GM23338 (cell line): ENCODE data around the gene SURF1. TPM values are rescaled to one million over a fixed set of nuclear protein-coding genes. Genes with fewer than 3 reads are reported as not detected.

ENCODE experiments used
- ATAC-seq: fragments of 200-7000 bp; cut with Tn5 transposase; 3 replicates; pipeline ENCODE4 v1.9.1; 2020
- DNase-seq: peaks from one replicate; pipeline ENCODE4 v3.0.0-alpha.2; 2015; ENCODE audit warnings: low spot score
- H2AFZ ChIP-seq: fragments of 200-600 bp; sonication (generic); 2 replicates; pipeline ENCODE4 v1.8.0; 2016; ENCODE audit warnings: antibody characterized with exemption, mild to moderate bottlenecking, moderate library complexity
- H3F3A ChIP-seq: fragments of 200-600 bp; sonication (generic); replicated peaks from 2 replicates; pipeline ENCODE4 v1.8.0; 2017; ENCODE audit warnings: antibody characterized with exemption, mixed run types, low read depth
- H3K27ac ChIP-seq: fragments of 200-600 bp; sonication (generic); 2 replicates; pipeline ENCODE4 v1.6.1; 2016; ENCODE audit warnings: low read depth
- H3K27me3 ChIP-seq: fragments of 200-600 bp; sonication (generic); 2 replicates; pipeline ENCODE4 v1.8.0; 2016; ENCODE audit warnings: mild to moderate bottlenecking, mixed run types, moderate library complexity; ENCODE audit not compliant: insufficient read depth
- H3K36me3 ChIP-seq: fragments of 200-600 bp; sonication (generic); 2 replicates; pipeline ENCODE4 v1.8.0; 2016; ENCODE audit warnings: mild to moderate bottlenecking; ENCODE audit not compliant: insufficient read depth
- H3K4me1 ChIP-seq: fragments of 200-600 bp; sonication (generic); 2 replicates; pipeline ENCODE4 v1.8.0; 2016; ENCODE audit warnings: mild to moderate bottlenecking, moderate library complexity; ENCODE audit not compliant: insufficient read depth
- H3K4me2 ChIP-seq: fragments of 200-600 bp; sonication (generic); 2 replicates; pipeline ENCODE4 v1.7.1; 2017; ENCODE audit warnings: mixed run types
- H3K4me3 ChIP-seq: fragments of 200-600 bp; sonication (generic); 2 replicates; pipeline ENCODE4 v1.6.1; 2016; ENCODE audit warnings: mixed run types
- H3K79me2 ChIP-seq: fragments of 200-600 bp; sonication (generic); replicated peaks from 2 replicates; pipeline ENCODE4 v1.8.0; 2017; ENCODE audit warnings: mild to moderate bottlenecking; ENCODE audit not compliant: insufficient read depth
- H3K9me2 ChIP-seq: fragments of 200-600 bp; sonication (generic); 2 replicates; pipeline ENCODE4 v1.8.0; 2017; ENCODE audit not compliant: insufficient read depth
- H4K20me1 ChIP-seq: fragments of 200-600 bp; sonication (generic); replicated peaks from 2 replicates; pipeline ENCODE4 v1.8.0; 2017; ENCODE audit warnings: mild to moderate bottlenecking; ENCODE audit not compliant: insufficient read depth
- H3K27ac Mint-ChIP-seq: 2 replicates; pipeline ENCODE4 v1.8.0; 2020; ENCODE audit warnings: inconsistent platforms, mild to moderate bottlenecking, moderate library complexity, mixed read lengths
- H3K27me3 Mint-ChIP-seq: 3 replicates; pipeline ENCODE4 v1.8.0; 2022; ENCODE audit warnings: low read depth, mild to moderate bottlenecking, moderate library complexity, mixed read lengths, inconsistent platforms; ENCODE audit not compliant: insufficient read depth, poor library complexity
- H3K36me3 Mint-ChIP-seq: 3 replicates; pipeline ENCODE4 v1.8.0; 2021; ENCODE audit warnings: low read depth, mild to moderate bottlenecking, inconsistent platforms, moderate library complexity, mixed read lengths
- H3K4me1 Mint-ChIP-seq: 3 replicates; pipeline ENCODE4 v1.8.0; 2020; ENCODE audit warnings: mild to moderate bottlenecking, inconsistent platforms, mixed read lengths
- H3K4me3 Mint-ChIP-seq: 3 replicates; pipeline ENCODE4 v1.8.0; 2021; ENCODE audit warnings: moderate library complexity, mild to moderate bottlenecking, inconsistent platforms, mixed read lengths
- H3K9me3 Mint-ChIP-seq: 3 replicates; pipeline ENCODE4 v1.8.0; 2020; ENCODE audit warnings: moderate library complexity, mild to moderate bottlenecking, inconsistent platforms, mixed read lengths
- CREB1 ChIP-seq: fragments of 250-450 bp; sonication (Bioruptor Pico); IDR thresholded peaks from 2 replicates; pipeline ENCODE4 v1.5.0; 2020; ENCODE audit warnings: low read depth, mild to moderate bottlenecking, moderate library complexity
- CTCF ChIP-seq, 2 experiments: fragments of 200-600 bp in 1 of 2; sonication (generic) in 1 of 2; conservative IDR thresholded peaks; 2 replicates each; pipeline versions ENCODE4 v1.5.1 to v1.6.1; 2016 to 2017; ENCODE audit warnings: antibody characterized with exemption in 2 of 2, low read depth in 2 of 2, mild to moderate bottlenecking in 2 of 2, moderate library complexity in 1 of 2
- EZH2 ChIP-seq: fragments of 200-600 bp; sonication (generic); IDR thresholded peaks from one replicate; pipeline ENCODE4 v1.8.0; 2017; ENCODE audit warnings: antibody characterized with exemption, mild to moderate bottlenecking, low read depth; ENCODE audit not compliant: unreplicated experiment
- EZH2phosphoT487 ChIP-seq: fragments of 200-600 bp; sonication (generic); IDR thresholded peaks from one replicate; pipeline ENCODE4 v1.8.1; 2018; ENCODE audit warnings: antibody characterized with exemption; ENCODE audit not compliant: unreplicated experiment
- JUNB ChIP-seq: IDR thresholded peaks from one replicate; pipeline ENCODE4 v1.6.1; 2016; ENCODE audit warnings: antibody characterized with exemption; ENCODE audit not compliant: unreplicated experiment
- NANOG ChIP-seq: IDR thresholded peaks from 2 replicates; pipeline ENCODE4 v1.6.1; 2016; ENCODE audit warnings: antibody characterized with exemption, borderline replicate concordance
- POLR2AphosphoS5 ChIP-seq: IDR thresholded peaks from 2 replicates; pipeline ENCODE4 v1.6.1; 2016; ENCODE audit warnings: antibody characterized with exemption, low read depth
- REST ChIP-seq: IDR thresholded peaks from one replicate; pipeline ENCODE4 v1.6.1; 2018; ENCODE audit warnings: antibody characterized with exemption; ENCODE audit not compliant: unreplicated experiment
- STAT1 ChIP-seq: IDR thresholded peaks from one replicate; pipeline ENCODE4 v1.6.1; 2016; ENCODE audit warnings: antibody characterized with exemption; ENCODE audit not compliant: unreplicated experiment
- ZNF331 ChIP-seq: fragments of 250-450 bp; sonication (Bioruptor Pico); IDR thresholded peaks from 2 replicates; pipeline ENCODE4 v1.5.0; 2020; ENCODE audit warnings: low read depth, mild to moderate bottlenecking, moderate library complexity
- polyA plus RNA-seq: library from polyadenylated mRNA; unstranded; fragments of >200 nt; fragmentation: Nextera tagmentation; extraction: Ambion mirVana; gene quantifications from 2 replicates; pipeline ENCODE4 v1.2.1, GENCODE V29; 2016
- total RNA-seq: library from RNA; depleted of rRNA; stranded (reverse); fragments of >200 nt; shearing (Covaris generic); gene quantifications from 2 replicates; pipeline ENCODE4 v1.2.3, GENCODE V29; 2014
- TF ChIP-seq, protein P1 (sequence below): IDR thresholded peaks from 2 replicates; pipeline ENCODE4 v1.6.1; 2016; ENCODE audit warnings: antibody characterized with exemption

Gene SURF1
- total and polyA plus RNA-seq, 2 experiments from 2014 or later: 39.1 to 52.6 TPM

DNA sequence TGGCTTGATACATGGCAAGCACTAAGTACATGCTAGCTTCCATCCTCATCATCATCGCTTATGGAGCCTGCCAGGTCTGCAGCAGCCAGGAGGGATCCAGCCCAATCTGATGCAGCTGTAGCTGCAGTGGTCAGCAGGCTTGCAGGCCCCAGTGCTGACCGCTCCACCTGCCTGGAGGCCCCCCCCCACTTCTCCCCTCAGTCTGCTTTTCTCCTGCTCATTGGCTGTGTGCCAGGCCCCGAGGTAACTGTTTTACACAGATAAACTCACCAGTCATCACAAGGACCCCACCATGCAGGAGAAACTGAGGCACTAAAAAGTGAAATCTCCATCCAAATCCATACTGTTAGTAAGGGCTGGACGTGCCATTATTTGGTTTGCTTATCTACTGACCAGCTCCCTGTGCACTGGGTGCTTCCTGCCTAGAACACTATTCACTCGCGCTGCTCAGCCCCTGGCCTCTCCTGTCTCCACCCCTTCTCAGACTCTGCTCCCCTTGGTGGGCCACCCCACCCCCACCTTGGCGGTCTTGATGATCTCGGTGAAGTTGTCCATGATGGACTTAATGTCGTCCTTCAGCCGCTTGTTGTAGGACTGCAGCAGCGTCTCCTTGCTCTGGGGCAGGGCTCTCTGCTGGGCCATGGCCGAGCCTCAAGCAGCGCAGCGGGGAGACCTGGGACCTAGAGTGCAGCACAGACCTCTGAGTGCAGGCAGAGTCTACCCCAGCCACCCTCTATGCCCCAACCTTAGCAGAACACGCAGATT, 10.1 kb downstream of the SURF1 start:
- peaks cover 16% of the 10 kb centered on the region for H3K4me1 ChIP-seq
- Mint-ChIP-seq H3K27me3 (peaks cover 25% of the 10 kb centered on the region), H3K9me3 (no peaks in the 10 kb centered on the region; the same call in 1 of the 3 replicates), H3K4me3 (peak overlapping the region; percentile 94), H3K36me3 (peaks cover 87% of the 10 kb centered on the region), H3K4me1 (peaks cover 27% of the 10 kb centered on the region), H3K27ac (no peak overlapping the region)
- H3F3A ChIP-seq: peaks cover 41% of the 10 kb centered on the region
- H4K20me1 ChIP-seq: peaks cover 47% of the 10 kb centered on the region
- H3K79me2 ChIP-seq: peaks cover 43% of the 10 kb centered on the region
- peak overlapping the region; percentile 97 for H3K4me2 ChIP-seq
- no peak for ATAC-seq
- DNase-seq: no peak
- TF ChIP-seq POLR2AphosphoS5: no peak
- no peak for TF ChIP-seq REST
- TF ChIP-seq EZH2phosphoT487: no peak
- no peak for TF ChIP-seq JUNB
- TF ChIP-seq ZNF331 (CRISPR knock-in tag): no peak
- TF ChIP-seq CREB1: no peak
- no peak for TF ChIP-seq CTCF (conservative IDR thresholded peaks at IDR 0.05; ENCODE audit: low read depth in 2 of 2)
- no peak for TF ChIP-seq NANOG
- no peak overlapping the region for H3K27ac ChIP-seq
- no peaks in the 10 kb centered on the region for H3K9me2 ChIP-seq
- H3K27me3 ChIP-seq: no peaks in the 10 kb centered on the region
- H3K4me3 ChIP-seq: peak overlapping the region; percentile 98
- H2AFZ ChIP-seq: no peak overlapping the region
- peaks cover 34% of the 10 kb centered on the region for H3K36me3 ChIP-seq

- no peak for DNase-seq
- peaks cover 14% of the 10 kb centered on the region for H3K4me1 ChIP-seq
- peaks cover 30% of the 10 kb centered on the region for H3K36me3 ChIP-seq
- no peak overlapping the region for H3K4me2 ChIP-seq
- no peak overlapping the region; the same call in 2 of the 3 replicates for H3K4me3 Mint-ChIP-seq
- H3K9me3 Mint-ChIP-seq: no peaks in the 10 kb centered on the region; the same call in 1 of the 3 replicates
- H3K4me1 Mint-ChIP-seq: peaks cover 27% of the 10 kb centered on the region
- peaks cover 43% of the 10 kb centered on the region for H3K79me2 ChIP-seq
- H3F3A ChIP-seq: peaks cover 37% of the 10 kb centered on the region
- no peak overlapping the region for H3K27ac Mint-ChIP-seq
- H3K27ac ChIP-seq: no peak overlapping the region
- H3K4me3 ChIP-seq: no peak overlapping the region
- peaks cover 87% of the 10 kb centered on the region for H3K36me3 Mint-ChIP-seq
- no peak overlapping the region for H2AFZ ChIP-seq
- no peak for ATAC-seq
- H3K9me2 ChIP-seq: no peaks in the 10 kb centered on the region
- H3K27me3 ChIP-seq: no peaks in the 10 kb centered on the region
- peaks cover 43% of the 10 kb centered on the region for H4K20me1 ChIP-seq
- peaks cover 25% of the 10 kb centered on the region for H3K27me3 Mint-ChIP-seq
- TF ChIP-seq REST (no peak), EZH2 (no peak), STAT1 (no peak), EZH2phosphoT487 (no peak), POLR2AphosphoS5 (no peak), JUNB (no peak), NANOG (no peak), CREB1 (no peak)
- TF ChIP-seq, protein P1, sequence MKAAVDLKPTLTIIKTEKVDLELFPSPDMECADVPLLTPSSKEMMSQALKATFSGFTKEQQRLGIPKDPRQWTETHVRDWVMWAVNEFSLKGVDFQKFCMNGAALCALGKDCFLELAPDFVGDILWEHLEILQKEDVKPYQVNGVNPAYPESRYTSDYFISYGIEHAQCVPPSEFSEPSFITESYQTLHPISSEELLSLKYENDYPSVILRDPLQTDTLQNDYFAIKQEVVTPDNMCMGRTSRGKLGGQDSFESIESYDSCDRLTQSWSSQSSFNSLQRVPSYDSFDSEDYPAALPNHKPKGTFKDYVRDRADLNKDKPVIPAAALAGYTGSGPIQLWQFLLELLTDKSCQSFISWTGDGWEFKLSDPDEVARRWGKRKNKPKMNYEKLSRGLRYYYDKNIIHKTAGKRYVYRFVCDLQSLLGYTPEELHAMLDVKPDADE: no peak
These were observed 10.7 kb downstream of the SURF1 start for GRCh38 chr9:133345596-133345995.
